Dedifferentiated amniotic fluid mesenchymal stem cell (primary cell): ENCODE data around the gene MYZAP.
"Not testable (repeated sequence)": the region's sequence is repeated elsewhere in the genome, so short reads cannot be mapped to it uniquely, and the experiment has no call there.

Experiments
- DNase-seq: peaks from one replicate; pipeline ENCODE4 v3.0.0-alpha.2; 2016; ENCODE audit errors: extremely low spot score

MYZAP gene

GRCh38 chr15:57594479-57594878, 2.8 kb downstream of the MYZAP start:
- no peak for DNase-seq

DNA sequence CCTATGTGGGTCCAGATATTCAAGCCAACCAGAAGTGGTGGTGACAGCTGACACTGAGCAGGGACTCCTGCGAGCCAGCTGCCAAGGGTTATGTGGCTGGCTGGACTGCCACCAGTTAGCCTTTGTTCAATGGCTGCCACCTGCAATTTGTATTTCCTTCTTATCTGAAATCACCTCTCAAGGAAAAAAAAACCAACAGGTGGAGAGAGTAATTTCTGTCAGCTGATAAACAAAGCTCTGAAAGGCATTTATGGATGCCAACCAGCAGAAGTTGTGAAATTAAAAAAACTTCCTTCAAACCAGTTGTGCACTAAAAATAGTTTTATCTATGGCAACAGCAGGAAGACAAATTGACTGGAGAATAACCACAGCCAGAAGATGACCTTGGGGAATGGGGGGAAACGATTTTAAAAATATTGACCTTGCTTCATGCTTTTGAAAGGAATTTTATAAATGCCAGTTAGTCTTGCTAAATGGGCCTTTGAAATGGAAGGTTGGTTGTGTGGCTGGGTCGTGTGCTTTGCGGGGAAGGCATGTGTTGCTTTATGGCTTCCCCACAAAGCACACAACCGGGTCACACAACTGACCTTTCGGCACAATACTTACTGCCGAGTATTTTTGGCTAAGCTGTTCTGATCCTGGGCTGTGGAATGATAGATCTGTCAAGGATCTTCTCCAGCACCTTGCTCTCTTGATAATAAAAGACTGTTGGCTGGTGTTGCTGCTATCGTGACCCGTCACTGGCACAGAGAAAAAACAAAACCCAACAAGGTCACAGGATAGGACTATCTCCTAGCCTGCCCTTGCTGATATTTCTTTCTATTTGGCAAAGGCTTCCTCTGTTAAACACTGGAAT, 3.5 kb downstream of the MYZAP start:
- DNase-seq, result no peak

- no peak for DNase-seq
These were observed 4.7 kb downstream of the MYZAP start for GRCh38 chr15:57596301-57596855.

DNA sequence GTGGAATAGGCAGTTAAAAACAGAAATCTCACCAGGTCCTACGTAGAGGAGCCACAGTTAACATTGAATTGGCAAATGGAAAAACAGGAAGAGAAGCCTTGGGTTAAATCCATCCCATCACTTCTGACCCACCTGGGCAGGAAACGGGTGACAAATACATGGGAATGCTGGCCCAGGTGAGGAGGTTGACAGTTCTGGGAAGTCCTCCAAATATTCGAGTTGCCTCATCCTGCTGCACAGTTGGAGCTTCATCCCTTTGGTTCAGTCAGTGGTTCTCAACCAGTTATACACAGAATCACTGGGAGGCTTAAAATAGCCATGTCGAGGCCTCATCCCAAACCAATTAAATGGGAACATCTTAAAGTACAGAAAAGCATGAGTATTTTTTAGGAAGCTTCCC, 5.3 kb downstream of the MYZAP start:
- DNase-seq, result no peak

- no peak for DNase-seq
These were observed 5.7 kb downstream of the MYZAP start for GRCh38 chr15:57597431-57597830.

- no peak for DNase-seq
These were observed 6.6 kb downstream of the MYZAP start for GRCh38 chr15:57598346-57598745.

DNA sequence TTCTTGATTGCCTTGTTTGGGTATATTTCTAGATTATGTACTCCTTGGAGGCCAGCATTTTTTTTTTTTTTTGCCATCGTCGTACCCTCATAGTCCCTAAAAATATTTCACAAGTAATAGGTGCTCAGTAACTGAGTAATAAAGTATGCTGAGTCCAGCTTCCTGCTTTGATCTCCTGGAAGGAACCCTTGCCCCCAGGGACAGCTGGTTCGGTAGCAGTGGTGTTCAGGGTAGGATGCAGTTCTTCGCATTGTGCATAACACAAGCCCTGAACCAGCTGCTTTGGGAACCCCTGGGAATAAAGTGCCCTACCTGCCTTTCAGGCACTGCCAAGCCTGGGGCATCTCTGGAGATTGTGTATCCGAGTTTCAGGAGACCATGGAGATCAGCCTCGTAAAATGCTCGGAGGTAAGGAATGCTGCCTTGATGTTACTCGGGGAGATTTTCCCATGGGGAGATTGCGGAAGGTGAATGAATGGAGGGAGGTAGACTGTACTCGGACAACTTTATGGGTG, 7.6 kb downstream of the MYZAP start:
- DNase-seq, result no peak

- no peak for DNase-seq
These were observed 8.5 kb downstream of the MYZAP start for GRCh38 chr15:57600197-57600596.

DNA sequence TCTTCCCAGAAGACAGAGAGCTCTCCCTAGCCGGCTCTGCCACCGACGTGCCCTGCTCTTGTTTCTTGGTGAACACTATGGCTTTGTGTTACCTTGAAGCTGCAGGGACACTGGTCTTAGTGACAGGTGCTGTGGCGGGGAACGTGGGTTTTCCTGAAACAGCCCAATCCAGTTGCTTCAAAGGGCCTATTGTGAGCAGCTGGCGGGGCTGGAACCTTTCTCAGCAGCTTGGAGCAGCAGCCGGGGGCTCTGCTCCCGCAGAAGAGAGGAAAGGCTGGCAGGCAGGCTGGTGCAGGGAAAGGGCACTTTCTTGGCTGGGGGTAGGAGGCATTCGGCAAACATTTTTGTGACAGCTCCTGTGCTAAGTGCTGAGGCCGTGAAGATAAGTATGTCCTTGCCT, 12.8 kb downstream of the MYZAP start:
- no peak for DNase-seq

GRCh38 chr15:57605491-57605890, 13.8 kb downstream of the MYZAP start:
- no peak for DNase-seq

GRCh38 chr15:57606048-57606447, 14.3 kb downstream of the MYZAP start:
- no peak for DNase-seq

- no peak for DNase-seq
These were observed 15.1 kb downstream of the MYZAP start for GRCh38 chr15:57606816-57607215.

- no peak for DNase-seq
These were observed 15.9 kb downstream of the MYZAP start for GRCh38 chr15:57607570-57608000.

DNA sequence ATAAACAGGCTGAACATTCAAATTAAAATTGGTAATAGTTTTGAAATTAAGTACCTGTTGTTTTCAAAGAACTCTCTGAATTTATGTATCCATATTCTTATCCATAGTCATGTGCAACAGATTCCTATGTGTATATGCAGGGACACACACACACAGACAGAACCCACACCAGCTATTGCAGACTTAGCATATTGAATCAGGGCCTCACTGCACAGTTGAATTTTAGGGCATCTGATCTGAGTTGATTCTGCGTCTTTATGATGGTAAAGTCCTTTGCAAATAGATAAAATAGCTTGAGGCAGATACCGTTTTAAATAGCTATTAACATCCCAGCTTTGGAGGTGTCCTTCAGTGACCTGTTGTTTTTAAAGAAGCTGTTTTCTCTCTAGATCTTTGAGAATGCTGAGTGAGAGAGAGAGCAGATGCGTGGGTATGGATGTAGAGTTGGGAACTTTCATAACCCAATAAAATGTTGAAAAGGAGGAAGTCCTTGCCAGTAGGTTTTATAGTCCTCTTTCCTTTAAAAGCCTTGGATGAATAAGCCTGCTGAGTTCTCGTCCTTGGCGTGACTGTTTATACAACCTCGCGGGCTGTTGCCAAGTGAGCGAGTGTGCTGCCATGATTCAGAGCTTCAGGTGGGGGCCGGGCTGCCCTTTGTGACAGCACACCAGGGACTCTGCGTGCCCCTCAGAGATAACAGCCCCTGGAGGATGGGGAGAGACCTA, 18.3 kb downstream of the MYZAP start:
- no peak for DNase-seq

GRCh38 chr15:57611123-57611522, 19.4 kb downstream of the MYZAP start:
- DNase-seq, result no peak

- no peak for DNase-seq
These were observed 20.2 kb downstream of the MYZAP start for GRCh38 chr15:57611938-57612337.

GRCh38 chr15:57614241-57614640, 22.5 kb downstream of the MYZAP start:
- DNase-seq, result no peak

DNA sequence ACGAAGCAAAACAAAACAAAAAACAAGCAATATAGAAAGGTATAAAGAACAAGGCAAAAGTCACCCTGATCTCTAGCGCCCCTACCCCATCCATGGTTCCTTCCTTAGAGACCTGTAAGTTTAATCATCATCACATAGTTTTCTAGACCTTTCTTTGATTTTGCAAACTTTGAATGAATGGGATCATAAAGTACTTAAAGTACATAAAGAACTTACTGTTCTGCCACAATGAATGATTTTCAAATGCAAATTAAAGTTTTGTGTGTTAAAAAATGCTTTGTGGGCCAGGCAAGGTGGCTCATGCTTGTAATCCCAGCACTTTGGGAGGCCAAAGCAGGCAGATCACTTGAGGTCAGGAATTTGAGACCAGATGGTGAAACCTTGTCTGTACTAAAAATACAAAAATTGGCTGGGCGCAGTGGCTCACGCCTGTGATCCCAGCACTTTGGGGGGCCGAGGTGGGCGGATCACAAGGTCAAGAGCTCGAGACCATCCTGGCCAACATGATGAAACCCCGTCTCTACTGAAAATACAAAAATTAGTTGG, 24.3 kb downstream of the MYZAP start:
- not testable (repeated sequence) for DNase-seq

DNA sequence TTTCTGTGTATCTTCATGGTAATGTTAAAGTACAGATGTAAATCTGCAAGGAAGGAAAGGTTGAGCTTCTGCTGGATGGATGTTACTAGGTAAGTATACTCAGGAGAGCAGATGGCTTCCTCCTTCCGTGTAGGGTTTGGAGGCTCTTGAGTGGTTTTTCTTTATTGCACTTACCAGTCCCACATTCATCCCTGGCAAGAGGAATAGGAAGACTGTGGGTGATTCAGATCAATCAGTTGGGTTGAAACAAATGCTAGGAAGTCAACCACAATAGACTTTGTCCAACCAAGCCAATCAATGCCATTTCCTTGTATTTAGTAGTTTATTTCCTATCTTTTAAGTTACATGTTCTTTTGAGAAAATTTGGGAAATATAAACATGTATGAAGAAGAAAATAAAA, 26.6 kb downstream of the MYZAP start:
- DNase-seq, result no peak

- DNase-seq, result no peak
These were observed 28.0 kb downstream of the MYZAP start for GRCh38 chr15:57619746-57620145.

DNA sequence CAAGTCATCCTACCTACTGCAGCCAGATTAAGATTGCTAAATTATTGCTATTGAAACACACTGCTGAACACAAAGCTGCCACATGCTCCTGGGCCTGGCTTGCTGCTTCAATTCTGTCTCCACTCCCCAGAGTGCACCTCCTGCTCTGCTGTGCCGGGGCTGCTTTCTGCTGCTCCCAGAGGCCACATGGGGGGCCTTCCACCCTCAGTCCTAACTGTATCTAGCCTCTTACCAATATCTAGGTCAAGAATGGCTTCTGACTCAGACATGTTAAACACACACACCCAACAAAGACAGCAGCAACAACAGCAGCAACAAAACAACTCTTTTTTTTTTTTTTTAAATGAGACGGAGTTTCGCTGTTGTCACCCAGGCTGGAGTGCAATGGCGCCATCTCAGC, 33.0 kb downstream of the MYZAP start:
- DNase-seq, result no peak

DNA sequence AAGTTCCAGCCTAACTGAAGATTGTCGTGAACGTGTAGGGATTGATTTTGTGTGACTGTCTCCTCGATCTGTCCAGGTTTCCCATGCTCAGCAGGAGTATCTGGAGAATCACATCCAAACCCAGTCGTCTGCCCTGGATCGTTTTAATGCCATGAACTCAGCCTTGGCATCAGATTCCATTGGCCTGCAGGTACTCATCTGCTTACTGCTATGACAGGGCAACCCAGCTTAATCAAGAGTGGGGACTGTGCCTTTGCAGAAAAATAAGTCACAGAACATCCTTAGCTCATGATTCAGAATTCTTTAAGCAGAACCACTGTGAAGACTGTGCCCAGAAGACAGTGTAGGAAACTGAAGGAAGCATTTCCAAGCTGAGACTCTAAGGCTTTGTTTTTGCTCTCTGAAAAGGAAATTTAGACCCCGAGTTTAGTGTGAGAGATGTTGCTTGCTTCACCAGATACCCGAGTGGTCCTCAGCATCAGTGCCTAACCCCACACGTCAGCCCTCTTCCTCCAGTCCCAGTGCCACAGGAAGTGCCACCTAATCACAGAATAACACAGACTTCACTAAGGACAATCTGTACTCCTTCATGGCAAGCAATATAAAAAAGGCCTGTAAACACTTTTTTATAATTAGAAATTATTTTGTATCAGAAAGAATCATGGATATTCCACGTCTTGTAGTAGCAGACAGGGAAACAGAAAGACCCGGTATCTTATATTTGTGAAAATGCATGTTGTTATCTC, 34.2 kb downstream of the MYZAP start:
- DNase-seq, result no peak
